ENCODE measurements around the gene HNRNPU.
A peak's percentile ranks its signal among the peaks of the same experiment; 100 is the strongest.

The HNRNPU gene

DNA sequence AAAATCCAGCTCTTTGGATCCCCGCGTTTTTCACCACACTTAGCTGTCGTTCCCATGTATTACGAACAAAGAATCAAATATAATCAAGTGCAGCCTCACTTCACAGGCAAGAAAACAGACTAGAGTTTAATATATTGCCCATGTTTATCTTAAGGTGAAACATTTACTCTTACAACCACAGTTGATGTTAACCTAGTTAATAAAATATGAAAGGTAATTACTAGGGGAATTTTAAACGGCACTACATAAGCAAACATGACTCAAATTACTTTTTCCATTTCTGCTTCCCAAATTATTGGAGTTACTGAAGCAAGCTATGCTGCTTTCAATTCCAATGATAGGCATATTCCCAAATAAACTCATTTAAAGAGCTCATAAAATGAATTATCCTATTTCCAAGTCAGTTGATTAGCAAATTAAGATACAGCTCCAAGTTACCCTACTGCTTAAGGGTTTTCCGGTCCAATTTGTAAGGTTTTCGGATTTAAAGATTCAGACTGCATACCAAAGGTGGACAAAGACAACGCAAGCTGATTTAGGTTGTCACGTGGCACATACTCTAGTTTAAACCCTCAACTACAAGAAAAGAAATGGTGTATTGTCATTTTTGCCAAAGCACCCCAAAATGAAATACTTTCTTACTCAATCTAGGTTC lies 22.9 kb downstream of the HNRNPU start:
- H3K27me3 ChIP-seq (ENCODE audit: insufficient read depth, poor library complexity, severe bottlenecking), result no peaks in the 10 kb centered on the region
- no peak overlapping the region for H3K4me3 ChIP-seq (replicated peaks; ENCODE audit: insufficient read depth, low read length)
- H3K27ac ChIP-seq (replicated peaks), result no peak overlapping the region
- peak in 1 of 2 experiments; percentile 33 for DNase-seq (ENCODE audit: low read depth in 1 of 2, low spot score in 1 of 2)
- no peak for TF ChIP-seq GABPA (IDR thresholded peaks at IDR 0.05; ENCODE audit: low read depth)
- no peak for TF ChIP-seq POLR2AphosphoS5 (IDR thresholded peaks at IDR 0.05; ENCODE audit: low read depth)
- TF ChIP-seq SPI1 (IDR thresholded peaks at IDR 0.05; ENCODE audit: borderline replicate concordance, low read depth), result no peak
- TF ChIP-seq, protein P1, sequence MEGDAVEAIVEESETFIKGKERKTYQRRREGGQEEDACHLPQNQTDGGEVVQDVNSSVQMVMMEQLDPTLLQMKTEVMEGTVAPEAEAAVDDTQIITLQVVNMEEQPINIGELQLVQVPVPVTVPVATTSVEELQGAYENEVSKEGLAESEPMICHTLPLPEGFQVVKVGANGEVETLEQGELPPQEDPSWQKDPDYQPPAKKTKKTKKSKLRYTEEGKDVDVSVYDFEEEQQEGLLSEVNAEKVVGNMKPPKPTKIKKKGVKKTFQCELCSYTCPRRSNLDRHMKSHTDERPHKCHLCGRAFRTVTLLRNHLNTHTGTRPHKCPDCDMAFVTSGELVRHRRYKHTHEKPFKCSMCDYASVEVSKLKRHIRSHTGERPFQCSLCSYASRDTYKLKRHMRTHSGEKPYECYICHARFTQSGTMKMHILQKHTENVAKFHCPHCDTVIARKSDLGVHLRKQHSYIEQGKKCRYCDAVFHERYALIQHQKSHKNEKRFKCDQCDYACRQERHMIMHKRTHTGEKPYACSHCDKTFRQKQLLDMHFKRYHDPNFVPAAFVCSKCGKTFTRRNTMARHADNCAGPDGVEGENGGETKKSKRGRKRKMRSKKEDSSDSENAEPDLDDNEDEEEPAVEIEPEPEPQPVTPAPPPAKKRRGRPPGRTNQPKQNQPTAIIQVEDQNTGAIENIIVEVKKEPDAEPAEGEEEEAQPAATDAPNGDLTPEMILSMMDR (IDR thresholded peaks at IDR 0.05; ENCODE audit: insufficient read depth, low read length), result no peak
- TF ChIP-seq, protein P2, sequence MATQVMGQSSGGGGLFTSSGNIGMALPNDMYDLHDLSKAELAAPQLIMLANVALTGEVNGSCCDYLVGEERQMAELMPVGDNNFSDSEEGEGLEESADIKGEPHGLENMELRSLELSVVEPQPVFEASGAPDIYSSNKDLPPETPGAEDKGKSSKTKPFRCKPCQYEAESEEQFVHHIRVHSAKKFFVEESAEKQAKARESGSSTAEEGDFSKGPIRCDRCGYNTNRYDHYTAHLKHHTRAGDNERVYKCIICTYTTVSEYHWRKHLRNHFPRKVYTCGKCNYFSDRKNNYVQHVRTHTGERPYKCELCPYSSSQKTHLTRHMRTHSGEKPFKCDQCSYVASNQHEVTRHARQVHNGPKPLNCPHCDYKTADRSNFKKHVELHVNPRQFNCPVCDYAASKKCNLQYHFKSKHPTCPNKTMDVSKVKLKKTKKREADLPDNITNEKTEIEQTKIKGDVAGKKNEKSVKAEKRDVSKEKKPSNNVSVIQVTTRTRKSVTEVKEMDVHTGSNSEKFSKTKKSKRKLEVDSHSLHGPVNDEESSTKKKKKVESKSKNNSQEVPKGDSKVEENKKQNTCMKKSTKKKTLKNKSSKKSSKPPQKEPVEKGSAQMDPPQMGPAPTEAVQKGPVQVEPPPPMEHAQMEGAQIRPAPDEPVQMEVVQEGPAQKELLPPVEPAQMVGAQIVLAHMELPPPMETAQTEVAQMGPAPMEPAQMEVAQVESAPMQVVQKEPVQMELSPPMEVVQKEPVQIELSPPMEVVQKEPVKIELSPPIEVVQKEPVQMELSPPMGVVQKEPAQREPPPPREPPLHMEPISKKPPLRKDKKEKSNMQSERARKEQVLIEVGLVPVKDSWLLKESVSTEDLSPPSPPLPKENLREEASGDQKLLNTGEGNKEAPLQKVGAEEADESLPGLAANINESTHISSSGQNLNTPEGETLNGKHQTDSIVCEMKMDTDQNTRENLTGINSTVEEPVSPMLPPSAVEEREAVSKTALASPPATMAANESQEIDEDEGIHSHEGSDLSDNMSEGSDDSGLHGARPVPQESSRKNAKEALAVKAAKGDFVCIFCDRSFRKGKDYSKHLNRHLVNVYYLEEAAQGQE (IDR thresholded peaks at IDR 0.05; ENCODE audit: insufficient replicate concordance, low read depth), result no peak

DNA sequence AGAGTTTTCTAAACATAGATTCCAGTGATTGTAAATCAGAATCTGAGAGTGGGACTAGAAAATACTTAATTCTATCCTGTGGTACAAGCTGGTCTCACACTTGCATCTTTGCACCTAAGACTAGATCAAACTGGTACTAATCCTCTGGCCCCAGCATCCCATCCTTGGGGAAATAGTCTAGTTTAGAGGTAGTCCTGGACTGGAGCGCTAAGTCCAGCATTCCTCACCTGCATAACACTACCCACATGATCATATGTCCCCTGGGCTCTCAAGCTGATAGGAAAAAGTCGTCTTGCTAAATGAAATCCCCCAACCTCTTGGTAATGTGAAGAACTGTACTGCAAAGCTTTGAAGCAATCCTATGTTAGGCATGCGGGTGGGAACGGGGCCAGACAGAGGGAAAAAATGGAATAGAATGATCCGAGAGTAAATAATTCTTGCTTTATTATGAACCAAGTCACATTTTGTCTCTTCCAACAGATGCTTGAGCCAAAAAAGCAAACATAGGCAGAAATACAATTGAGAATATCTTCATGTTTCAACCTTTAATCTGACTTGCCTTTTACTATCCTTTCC lies 24.0 kb downstream of the HNRNPU start:
- no peak overlapping the region for H3K27ac ChIP-seq (replicated peaks)
- no peak for TF ChIP-seq GABPA (IDR thresholded peaks at IDR 0.05; ENCODE audit: low read depth)
- TF ChIP-seq SPI1 (IDR thresholded peaks at IDR 0.05; ENCODE audit: borderline replicate concordance, low read depth), result no peak
- TF ChIP-seq, protein P2 (IDR thresholded peaks at IDR 0.05; ENCODE audit: insufficient replicate concordance, low read depth), result no peak
- peak; percentile 21; the same call in 1 of the 2 replicates for TF ChIP-seq POLR2AphosphoS5 (IDR thresholded peaks at IDR 0.05; ENCODE audit: low read depth)
- TF ChIP-seq, protein P1 (IDR thresholded peaks at IDR 0.05; ENCODE audit: insufficient read depth, low read length), result no peak

DNA sequence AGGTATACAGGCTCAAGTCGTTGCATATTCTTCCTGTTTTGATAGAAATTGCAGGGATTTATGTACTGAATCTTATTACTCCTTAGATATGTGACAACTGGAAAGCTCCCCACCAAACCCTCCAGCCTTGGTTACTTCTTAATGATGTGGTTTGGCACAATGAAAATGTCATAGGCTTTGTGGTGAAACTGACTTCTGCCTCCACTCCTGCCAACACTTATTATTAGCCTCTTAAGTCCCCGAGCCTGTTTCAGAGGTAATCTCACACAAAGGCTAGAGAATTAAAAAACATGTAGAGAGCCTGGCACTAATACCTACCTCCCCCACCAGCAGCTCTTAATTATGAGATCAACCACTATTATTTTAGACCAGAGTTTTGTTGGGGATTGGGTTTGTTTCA lies 24.7 kb downstream of the HNRNPU start:
- Histone ChIP-seq H3K27ac (replicated peaks) (no peak overlapping the region), H3K27me3 (ENCODE audit: insufficient read depth, poor library complexity, severe bottlenecking) (no peaks in the 10 kb centered on the region), H3K4me3 (replicated peaks; ENCODE audit: insufficient read depth, low read length) (no peak overlapping the region)
- DNase-seq (ENCODE audit: low read depth in 1 of 2, low spot score in 1 of 2), result peak in 1 of 2 experiments; percentile 40
- TF ChIP-seq POLR2AphosphoS5 (IDR thresholded peaks at IDR 0.05; ENCODE audit: low read depth), result peak; percentile 23; the same call in 1 of the 2 replicates
- TF ChIP-seq, protein P2 (IDR thresholded peaks at IDR 0.05; ENCODE audit: insufficient replicate concordance, low read depth), result no peak

More for the DNA sequence above, 24.0 kb downstream of the HNRNPU start:
- DNase-seq (ENCODE audit: low read depth in 1 of 2, low spot score in 1 of 2), result peak in 1 of 2 experiments; percentile 17
- H3K27me3 ChIP-seq (ENCODE audit: insufficient read depth, poor library complexity, severe bottlenecking), result no peaks in the 10 kb centered on the region
- H3K4me3 ChIP-seq (replicated peaks; ENCODE audit: insufficient read depth, low read length), result no peak overlapping the region
